Nephron (organoid): ENCODE data around the gene SYNPR.

Source experiments
- H3K27ac Mint-ChIP-seq, 3 experiments: 2 replicates each; pipeline ENCODE4 v1.8.0; 2020; ENCODE audit warnings: mixed read lengths in 3 of 3, mild to moderate bottlenecking in 2 of 3, moderate library complexity in 1 of 3
- H3K27me3 Mint-ChIP-seq: 2 replicates; pipeline ENCODE4 v1.8.0; 2021; ENCODE audit warnings: low read depth, mild to moderate bottlenecking, moderate library complexity, mixed read lengths
- H3K36me3 Mint-ChIP-seq: 2 replicates; pipeline ENCODE4 v1.8.0; 2020; ENCODE audit warnings: low read depth, mixed read lengths
- H3K4me1 Mint-ChIP-seq: 2 replicates; pipeline ENCODE4 v1.8.0; 2020; ENCODE audit warnings: mixed read lengths
- H3K4me3 Mint-ChIP-seq, 3 experiments: 2 replicates each; pipeline ENCODE4 v1.8.0; 2020; ENCODE audit warnings: mild to moderate bottlenecking in 3 of 3, mixed read lengths in 3 of 3, moderate library complexity in 2 of 3
- H3K9me3 Mint-ChIP-seq: 2 replicates; pipeline ENCODE4 v1.8.0; 2020; ENCODE audit warnings: mixed read lengths
- TF ChIP-seq, protein P1 (sequence below), 3 experiments: fragments of 200-600 bp; sonication (generic); IDR thresholded peaks; one replicate each; pipeline ENCODE4 v1.5.0; 2021; ENCODE audit warnings: antibody characterized with exemption in 3 of 3; ENCODE audit not compliant: unreplicated experiment in 3 of 3

Gene SYNPR

DNA sequence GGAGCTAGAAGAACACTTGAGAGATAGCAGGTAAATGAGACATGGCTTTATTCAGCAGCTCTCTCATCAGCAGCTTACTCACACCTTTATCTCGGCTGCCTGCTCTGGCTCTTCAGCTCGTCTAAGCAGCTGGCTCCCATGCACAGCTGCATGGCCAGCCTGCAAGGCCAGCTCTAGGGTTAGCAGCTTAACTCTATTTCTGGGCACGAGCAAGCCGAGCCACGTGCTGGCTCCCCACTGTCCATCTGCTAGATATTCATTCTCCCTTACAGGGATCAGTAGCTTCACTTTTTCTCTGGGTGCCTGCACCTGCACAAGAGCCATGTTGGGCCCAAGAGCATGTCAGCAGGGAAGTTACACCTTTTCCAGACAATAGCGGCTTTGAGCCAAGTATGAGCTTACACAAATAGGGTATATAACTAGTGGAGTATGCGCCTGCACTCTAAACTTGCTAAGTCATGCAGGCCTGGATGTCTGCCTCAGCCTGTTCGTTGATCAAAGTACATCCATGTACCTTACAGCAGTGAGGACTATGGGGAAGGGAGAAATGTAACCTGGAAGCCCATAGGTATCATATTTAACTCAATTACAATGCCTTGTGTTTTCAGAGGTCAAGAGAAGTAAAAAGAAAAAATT lies 199.5 kb downstream of the SYNPR start:
- no peaks in the 10 kb centered on the region for H3K9me3 Mint-ChIP-seq
- no peaks in the 10 kb centered on the region for H3K4me1 Mint-ChIP-seq
- no peak overlapping the region for H3K27ac Mint-ChIP-seq
- H3K4me3 Mint-ChIP-seq: no peak overlapping the region
- peaks cover 6% of the 10 kb centered on the region for H3K27me3 Mint-ChIP-seq
- no peaks in the 10 kb centered on the region for H3K36me3 Mint-ChIP-seq
- TF ChIP-seq, protein P1, sequence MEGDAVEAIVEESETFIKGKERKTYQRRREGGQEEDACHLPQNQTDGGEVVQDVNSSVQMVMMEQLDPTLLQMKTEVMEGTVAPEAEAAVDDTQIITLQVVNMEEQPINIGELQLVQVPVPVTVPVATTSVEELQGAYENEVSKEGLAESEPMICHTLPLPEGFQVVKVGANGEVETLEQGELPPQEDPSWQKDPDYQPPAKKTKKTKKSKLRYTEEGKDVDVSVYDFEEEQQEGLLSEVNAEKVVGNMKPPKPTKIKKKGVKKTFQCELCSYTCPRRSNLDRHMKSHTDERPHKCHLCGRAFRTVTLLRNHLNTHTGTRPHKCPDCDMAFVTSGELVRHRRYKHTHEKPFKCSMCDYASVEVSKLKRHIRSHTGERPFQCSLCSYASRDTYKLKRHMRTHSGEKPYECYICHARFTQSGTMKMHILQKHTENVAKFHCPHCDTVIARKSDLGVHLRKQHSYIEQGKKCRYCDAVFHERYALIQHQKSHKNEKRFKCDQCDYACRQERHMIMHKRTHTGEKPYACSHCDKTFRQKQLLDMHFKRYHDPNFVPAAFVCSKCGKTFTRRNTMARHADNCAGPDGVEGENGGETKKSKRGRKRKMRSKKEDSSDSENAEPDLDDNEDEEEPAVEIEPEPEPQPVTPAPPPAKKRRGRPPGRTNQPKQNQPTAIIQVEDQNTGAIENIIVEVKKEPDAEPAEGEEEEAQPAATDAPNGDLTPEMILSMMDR (IDR thresholded peaks at IDR 0.05; ENCODE audit: unreplicated experiment in 3 of 3): no peak

DNA sequence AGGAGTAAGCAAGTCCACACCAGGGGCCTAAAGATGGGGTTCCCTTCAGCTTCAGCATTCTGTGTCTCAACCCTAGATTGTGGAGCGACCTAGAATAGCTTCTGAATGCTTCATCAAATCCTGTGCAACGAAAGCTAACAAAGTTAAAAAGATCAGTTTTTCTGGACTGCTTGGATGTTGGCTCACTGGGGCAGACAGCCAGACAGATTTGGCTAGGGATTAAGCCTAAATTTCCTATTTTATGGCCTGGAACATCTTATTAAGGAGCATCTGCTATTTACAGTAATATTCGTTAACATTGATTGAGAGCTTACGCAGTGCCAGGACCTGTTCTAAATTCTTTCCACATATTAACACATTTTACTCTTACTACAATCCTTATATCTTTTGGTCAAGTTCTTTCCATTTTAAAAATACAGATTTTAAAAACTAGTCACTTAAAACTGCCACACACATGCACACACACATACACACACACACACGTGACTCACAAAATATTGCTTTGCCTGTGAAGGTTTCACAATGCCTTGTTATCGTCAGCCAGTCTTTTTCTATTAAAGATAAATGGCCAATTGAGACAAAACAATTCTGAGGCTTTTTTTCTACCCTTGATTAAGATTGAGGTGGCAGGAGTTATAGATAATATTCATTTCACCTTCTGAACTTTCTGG lies 201.0 kb downstream of the SYNPR start:
- Mint-ChIP-seq H3K4me3 (no peak overlapping the region), H3K27ac (no peak overlapping the region), H3K36me3 (no peaks in the 10 kb centered on the region), H3K27me3 (peaks cover 6% of the 10 kb centered on the region), H3K4me1 (no peaks in the 10 kb centered on the region), H3K9me3 (no peaks in the 10 kb centered on the region)
- TF ChIP-seq, protein P1 (IDR thresholded peaks at IDR 0.05; ENCODE audit: unreplicated experiment in 3 of 3): no peak

DNA sequence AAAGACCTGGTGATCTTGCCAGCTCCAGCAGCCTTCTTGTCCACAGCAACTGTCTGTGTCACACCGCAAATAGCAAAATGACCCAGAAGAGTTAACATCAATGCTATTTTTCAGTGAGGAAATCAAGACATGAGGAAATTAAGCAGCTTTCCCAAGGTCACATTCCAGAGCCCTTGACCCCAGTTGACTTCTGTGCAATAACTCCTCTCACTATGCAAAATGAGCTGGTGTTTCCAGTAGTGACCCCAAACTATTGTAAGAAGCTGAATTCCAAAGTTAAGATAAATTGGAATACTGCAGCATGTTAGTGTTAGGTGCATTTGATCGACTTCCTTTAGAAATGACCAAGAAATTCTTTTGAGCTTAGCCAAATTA lies 201.5 kb downstream of the SYNPR start:
- no peaks in the 10 kb centered on the region for H3K36me3 Mint-ChIP-seq
- H3K9me3 Mint-ChIP-seq: no peaks in the 10 kb centered on the region
- no peaks in the 10 kb centered on the region for H3K4me1 Mint-ChIP-seq
- H3K27me3 Mint-ChIP-seq: peaks cover 6% of the 10 kb centered on the region
- no peak overlapping the region for H3K4me3 Mint-ChIP-seq
- no peak overlapping the region for H3K27ac Mint-ChIP-seq
- TF ChIP-seq, protein P1 (IDR thresholded peaks at IDR 0.05; ENCODE audit: unreplicated experiment in 3 of 3): no peak

DNA sequence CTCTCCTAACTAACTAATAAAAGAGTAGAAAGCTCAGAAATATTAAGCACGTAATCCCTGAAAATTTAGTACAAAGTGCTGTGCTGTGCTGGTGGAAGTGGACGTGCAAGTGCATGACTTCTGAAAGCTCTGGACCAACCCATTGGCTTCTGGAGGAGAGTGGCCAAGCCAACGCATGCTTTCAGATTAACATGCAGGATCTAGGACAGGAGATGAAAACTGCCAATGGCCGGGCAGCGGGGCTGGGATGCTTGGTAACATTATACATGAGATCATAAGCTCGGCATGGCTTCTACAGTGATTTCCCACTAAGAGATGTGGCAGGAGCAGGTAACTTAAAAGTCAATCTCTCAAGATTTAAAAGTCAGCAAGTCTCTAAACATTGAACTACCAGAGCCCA lies 203.5 kb downstream of the SYNPR start:
- H3K4me3 Mint-ChIP-seq: no peak overlapping the region
- H3K27ac Mint-ChIP-seq: no peak overlapping the region
- TF ChIP-seq, protein P1 (IDR thresholded peaks at IDR 0.05; ENCODE audit: unreplicated experiment in 3 of 3): no peak
- no peaks in the 10 kb centered on the region for H3K27me3 Mint-ChIP-seq
- no peaks in the 10 kb centered on the region for H3K9me3 Mint-ChIP-seq
- no peaks in the 10 kb centered on the region for H3K4me1 Mint-ChIP-seq
- H3K36me3 Mint-ChIP-seq: no peaks in the 10 kb centered on the region

DNA sequence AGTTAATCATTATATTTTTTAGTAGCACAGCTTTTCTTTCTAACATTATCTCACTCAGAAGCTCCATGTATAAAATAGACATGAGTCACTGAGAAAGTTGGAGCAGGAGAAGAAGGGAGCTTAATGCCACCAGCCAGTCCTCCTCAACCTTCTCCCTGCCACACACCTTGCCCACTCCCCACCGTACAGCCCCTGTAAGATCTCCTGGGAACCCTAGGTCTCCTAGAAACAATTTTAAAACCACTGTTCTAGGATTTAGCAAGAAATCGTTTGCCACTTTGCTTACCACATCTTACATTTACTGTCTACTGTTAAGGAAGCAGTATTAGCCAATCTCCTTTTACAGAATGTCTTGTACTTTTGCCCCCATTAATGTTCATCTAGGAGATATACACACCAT lies 204.2 kb downstream of the SYNPR start:
- Mint-ChIP-seq H3K4me3 (no peak overlapping the region), H3K27ac (no peak overlapping the region), H3K27me3 (no peaks in the 10 kb centered on the region), H3K4me1 (no peaks in the 10 kb centered on the region), H3K9me3 (no peaks in the 10 kb centered on the region), H3K36me3 (no peaks in the 10 kb centered on the region)
- TF ChIP-seq, protein P1 (IDR thresholded peaks at IDR 0.05; ENCODE audit: unreplicated experiment in 3 of 3): no peak

DNA sequence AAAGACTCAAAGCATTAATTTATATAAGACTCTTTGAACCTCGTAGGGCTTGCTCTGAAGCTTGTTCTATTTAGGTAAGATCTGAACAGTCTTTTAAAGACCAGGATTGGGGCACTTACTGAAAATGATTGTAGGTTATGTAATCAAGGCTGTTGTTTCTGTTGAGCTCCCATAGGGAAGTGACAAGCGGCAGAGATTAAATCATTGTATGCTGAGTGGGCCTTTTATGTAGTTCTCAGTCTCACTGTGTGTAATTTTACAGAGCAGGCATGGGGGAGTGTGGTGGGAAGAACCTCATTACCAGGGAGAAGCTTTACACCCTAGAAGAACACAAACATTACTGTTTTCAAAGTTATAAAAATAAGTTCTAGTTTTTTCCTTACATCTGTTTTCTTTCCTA lies 214.4 kb downstream of the SYNPR start:
- H3K4me1 Mint-ChIP-seq: no peaks in the 10 kb centered on the region
- H3K27ac Mint-ChIP-seq: no peak overlapping the region
- no peaks in the 10 kb centered on the region for H3K36me3 Mint-ChIP-seq
- TF ChIP-seq, protein P1 (IDR thresholded peaks at IDR 0.05; ENCODE audit: unreplicated experiment in 3 of 3): no peak
- H3K4me3 Mint-ChIP-seq: no peak overlapping the region
- peaks cover 4% of the 10 kb centered on the region for H3K27me3 Mint-ChIP-seq
- H3K9me3 Mint-ChIP-seq: no peaks in the 10 kb centered on the region
